GM12801 (cell line): ENCODE data around the gene SALL1.

ENCODE experiments used
- TF ChIP-seq, protein P1 (sequence below): IDR thresholded peaks from one replicate; pipeline ENCODE4 v1.5.1; 2011; ENCODE audit warnings: control low read depth; ENCODE audit not compliant: insufficient read length; ENCODE audit errors: extremely low read depth

The SALL1 gene

GRCh38 chr16:51150888-51151320 lies at the start of gene SALL1:
Gene SALL1 (minus strand): TSS chr16:51151270. CDS start chr16:51151241, 29 bp downstream.
- TF ChIP-seq, protein P1, sequence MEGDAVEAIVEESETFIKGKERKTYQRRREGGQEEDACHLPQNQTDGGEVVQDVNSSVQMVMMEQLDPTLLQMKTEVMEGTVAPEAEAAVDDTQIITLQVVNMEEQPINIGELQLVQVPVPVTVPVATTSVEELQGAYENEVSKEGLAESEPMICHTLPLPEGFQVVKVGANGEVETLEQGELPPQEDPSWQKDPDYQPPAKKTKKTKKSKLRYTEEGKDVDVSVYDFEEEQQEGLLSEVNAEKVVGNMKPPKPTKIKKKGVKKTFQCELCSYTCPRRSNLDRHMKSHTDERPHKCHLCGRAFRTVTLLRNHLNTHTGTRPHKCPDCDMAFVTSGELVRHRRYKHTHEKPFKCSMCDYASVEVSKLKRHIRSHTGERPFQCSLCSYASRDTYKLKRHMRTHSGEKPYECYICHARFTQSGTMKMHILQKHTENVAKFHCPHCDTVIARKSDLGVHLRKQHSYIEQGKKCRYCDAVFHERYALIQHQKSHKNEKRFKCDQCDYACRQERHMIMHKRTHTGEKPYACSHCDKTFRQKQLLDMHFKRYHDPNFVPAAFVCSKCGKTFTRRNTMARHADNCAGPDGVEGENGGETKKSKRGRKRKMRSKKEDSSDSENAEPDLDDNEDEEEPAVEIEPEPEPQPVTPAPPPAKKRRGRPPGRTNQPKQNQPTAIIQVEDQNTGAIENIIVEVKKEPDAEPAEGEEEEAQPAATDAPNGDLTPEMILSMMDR = no peak

- TF ChIP-seq, protein P1 = no peak
These were observed 49.7 kb upstream of the SALL1 start for GRCh38 chr16:51200793-51201192.

DNA sequence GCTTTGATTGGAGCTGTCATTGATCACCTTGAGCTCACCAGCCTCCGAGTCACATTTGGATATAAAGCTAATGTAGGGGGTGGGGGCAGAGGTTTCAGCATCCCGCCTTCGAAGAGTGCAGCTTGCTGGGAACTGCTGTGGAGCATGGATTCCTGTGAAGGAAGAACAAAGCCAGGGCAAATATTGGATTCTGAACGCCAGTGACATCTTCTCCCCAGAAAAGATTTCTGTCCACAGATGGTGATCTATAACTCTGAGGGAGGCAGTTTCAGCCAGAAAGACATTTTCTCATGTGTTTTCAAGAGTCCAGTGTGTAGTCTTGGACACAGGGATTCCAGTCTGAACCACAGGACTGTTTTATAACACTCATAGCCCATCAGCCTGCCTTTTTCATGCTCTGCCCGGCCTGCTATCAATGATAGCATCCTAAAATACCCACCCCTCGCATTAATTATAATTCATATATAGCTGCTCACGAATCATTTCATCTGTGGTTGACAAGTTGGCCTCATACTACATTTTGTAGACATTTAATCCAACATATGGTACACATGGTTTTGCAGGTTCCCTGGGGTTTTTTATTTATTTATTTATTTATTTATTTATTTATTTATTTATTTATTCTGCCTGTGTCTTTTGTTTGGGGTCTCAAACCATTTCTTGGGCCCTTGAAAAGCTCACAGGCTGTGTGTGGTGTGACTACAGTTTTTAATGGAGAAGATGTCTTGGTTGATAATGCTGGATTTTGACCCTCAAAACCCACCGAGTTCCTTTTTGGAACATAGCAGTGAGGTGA lies 47.1 kb upstream of the SALL1 start:
- TF ChIP-seq, protein P1 = no peak

DNA sequence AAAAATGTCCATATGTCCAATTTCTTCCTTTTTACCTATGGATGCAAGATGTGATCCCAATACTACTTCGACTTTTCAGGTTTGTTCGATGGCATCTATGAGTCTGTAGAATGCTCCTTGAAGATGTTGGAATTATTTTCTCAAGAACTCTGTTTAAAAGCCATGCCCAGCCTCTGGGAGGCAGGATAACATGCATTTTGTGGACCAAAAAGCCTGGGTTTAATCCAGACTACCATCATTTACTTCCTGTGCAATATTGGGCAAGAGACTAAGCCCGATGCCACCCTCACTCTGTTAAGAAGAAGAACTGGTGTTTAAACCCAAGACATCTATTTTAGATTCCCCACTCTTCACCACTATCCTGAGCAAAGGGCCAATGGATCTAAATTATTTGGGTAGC lies 42.8 kb upstream of the SALL1 start:
- TF ChIP-seq, protein P1 = no peak

GRCh38 chr16:51184702-51185433 lies 33.8 kb upstream of the SALL1 start:
- TF ChIP-seq, protein P1 = no peak

DNA sequence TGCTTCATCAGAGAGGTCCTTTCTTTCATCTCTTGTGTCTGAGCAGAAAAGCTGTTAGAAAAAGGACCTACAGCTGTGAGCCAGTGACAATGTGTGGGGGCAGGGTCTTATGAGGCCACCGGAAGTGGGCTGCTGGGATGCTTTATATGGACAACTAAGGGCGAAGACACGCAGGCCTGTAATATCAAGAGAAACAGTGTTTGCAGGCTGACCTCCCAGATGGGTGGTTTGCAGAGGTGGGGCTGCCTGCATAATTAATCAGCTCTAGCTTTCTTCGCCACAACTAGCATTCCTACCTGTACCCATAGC lies 30.4 kb upstream of the SALL1 start:
- TF ChIP-seq, protein P1 = no peak

GRCh38 chr16:51180719-51181502 lies 29.8 kb upstream of the SALL1 start:
- TF ChIP-seq, protein P1 = no peak
